ENCODE data around the gene HHIP. TPM values are rescaled to one million over a fixed set of nuclear protein-coding genes. Genes with fewer than 3 reads are reported as not detected.
A peak's percentile ranks its signal among the peaks of the same experiment; 100 is the strongest.

Gene HHIP
- polyA plus RNA-seq, 1 experiment, result 0.88 TPM

- Histone ChIP-seq H3K27me3 (ENCODE audit: control insufficient read depth, insufficient read depth, low read length) (no peaks in the 10 kb centered on the region; the same call in 1 of the 2 replicates), H3K36me3 (ENCODE audit: control insufficient read depth, insufficient read depth, low read length) (no peaks in the 10 kb centered on the region), H3K4me3 (ENCODE audit: low read depth, low read length) (no peak overlapping the region)
- ChIA-PET POLR2A (no interaction called here), CTCF (interaction anchor here (1.3 kb wide), 1 partner anchor 30 kb away, joined by 3 read pairs; no protein-coding TSS in a partner anchor)
- TF ChIP-seq CTCF (IDR thresholded peaks at IDR 0.05; ENCODE audit: insufficient read depth, low read depth, low read length), result no peak
- peak; percentile 47 for DNase-seq (ENCODE audit: low read depth)
Observed at GRCh38 chr4:144666539-144667175, 20.7 kb downstream of the HHIP start.

- H3K4me3 ChIP-seq (ENCODE audit: low read depth, low read length), result no peak overlapping the region
- no peak for DNase-seq (ENCODE audit: low read depth)
- CTCF ChIA-PET, result interaction anchor here (0.7 to 1.3 kb wide), 2 partner anchors 30 to 39 kb away, joined by 3 read pairs; no protein-coding TSS in a partner anchor
- POLR2A ChIA-PET, result no interaction called here
- no peaks in the 10 kb centered on the region; the same call in 1 of the 2 replicates for H3K27me3 ChIP-seq (ENCODE audit: control insufficient read depth, insufficient read depth, low read length)
- no peak for TF ChIP-seq CTCF (IDR thresholded peaks at IDR 0.05; ENCODE audit: insufficient read depth, low read depth, low read length)
- no peaks in the 10 kb centered on the region for H3K36me3 ChIP-seq (ENCODE audit: control insufficient read depth, insufficient read depth, low read length)
Observed at GRCh38 chr4:144667500-144667899, 21.5 kb downstream of the HHIP start.

GRCh38 chr4:144670776-144671175 is 24.8 kb downstream of the HHIP start:
- no peaks in the 10 kb centered on the region for H3K27me3 ChIP-seq (ENCODE audit: control insufficient read depth, insufficient read depth, low read length)
- no peaks in the 10 kb centered on the region for H3K36me3 ChIP-seq (ENCODE audit: control insufficient read depth, insufficient read depth, low read length)
- no peak for DNase-seq (ENCODE audit: low read depth)
- no peak for TF ChIP-seq CTCF (IDR thresholded peaks at IDR 0.05; ENCODE audit: insufficient read depth, low read depth, low read length)
- CTCF ChIA-PET, result no interaction called here
- POLR2A ChIA-PET, result no interaction called here
- H3K4me3 ChIP-seq (ENCODE audit: low read depth, low read length), result no peak overlapping the region

- no peak for DNase-seq (ENCODE audit: low read depth)
- no peak overlapping the region for H3K4me3 ChIP-seq (ENCODE audit: low read depth, low read length)
- H3K27me3 ChIP-seq (ENCODE audit: control insufficient read depth, insufficient read depth, low read length), result no peaks in the 10 kb centered on the region
- CTCF ChIA-PET, result no interaction called here
- no peak for TF ChIP-seq CTCF (IDR thresholded peaks at IDR 0.05; ENCODE audit: insufficient read depth, low read depth, low read length)
- POLR2A ChIA-PET, result no interaction called here
- no peaks in the 10 kb centered on the region for H3K36me3 ChIP-seq (ENCODE audit: control insufficient read depth, insufficient read depth, low read length)
Observed at GRCh38 chr4:144674711-144675110, 28.8 kb downstream of the HHIP start.

- DNase-seq (ENCODE audit: low read depth), result no peak
- ChIA-PET CTCF (no interaction called here), POLR2A (no interaction called here)
- Histone ChIP-seq H3K27me3 (ENCODE audit: control insufficient read depth, insufficient read depth, low read length) (no peaks in the 10 kb centered on the region), H3K36me3 (ENCODE audit: control insufficient read depth, insufficient read depth, low read length) (no peaks in the 10 kb centered on the region), H3K4me3 (ENCODE audit: low read depth, low read length) (no peak overlapping the region)
- TF ChIP-seq CTCF (IDR thresholded peaks at IDR 0.05; ENCODE audit: insufficient read depth, low read depth, low read length), result no peak
Observed at GRCh38 chr4:144681806-144682205, 35.9 kb downstream of the HHIP start.

Measured in BJ (cell line).